OCI-LY3 (cell line): ENCODE data around the gene VCX2.

Experiments used
- H2AFZ ChIP-seq: fragments of 200-600, 300-600 bp; shearing (Covaris generic); 2 replicates; pipeline ENCODE4 v1.6.0; 2014; ENCODE audit warnings: antibody characterized with exemption, low read depth, low read length
- H3K27ac ChIP-seq: fragments of 200-600, 300-600 bp; sonication (generic); 2 replicates; pipeline ENCODE4 v1.5.1; 2014; ENCODE audit warnings: mild to moderate bottlenecking, low read length, moderate library complexity, mixed read lengths
- H3K27me3 ChIP-seq: fragments of 200-600, 300-600 bp; sonication (generic); 2 replicates; pipeline ENCODE4 v1.6.1; 2014; ENCODE audit warnings: low read depth, low read length, mixed read lengths
- H3K36me3 ChIP-seq: fragments of 200-600, 300-600 bp; sonication (generic); replicated peaks from 2 replicates; pipeline ENCODE3; 2014; ENCODE audit warnings: low read depth, low read length, mixed read lengths
- H3K4me1 ChIP-seq: fragments of 300-600, 200-600 bp; sonication (generic); 2 replicates; pipeline ENCODE4 v1.6.1; 2014; ENCODE audit warnings: low read length, mixed read lengths
- H3K4me2 ChIP-seq: fragments of 200-600, 300-600 bp; sonication (generic); 2 replicates; pipeline ENCODE4 v1.6.1; 2014; ENCODE audit warnings: low read length, mixed read lengths
- H3K4me3 ChIP-seq: fragments of 300-600, 200-600 bp; sonication (generic); 2 replicates; pipeline ENCODE4 v1.5.1; 2014; ENCODE audit warnings: antibody characterized with exemption, mild to moderate bottlenecking, low read length, moderate library complexity
- H3K79me2 ChIP-seq: fragments of 300-600, 200-600 bp; shearing (Covaris generic); 2 replicates; pipeline ENCODE4 v1.6.1; 2014; ENCODE audit warnings: mild to moderate bottlenecking, low read length, mixed read lengths
- H3K9ac ChIP-seq: fragments of 300-600, 200-600 bp; shearing (Covaris generic); 2 replicates; pipeline ENCODE4 v1.6.0; 2014; ENCODE audit warnings: mild to moderate bottlenecking, low read length, moderate library complexity
- H3K9me3 ChIP-seq: fragments of 200-600, 300-600 bp; shearing (Covaris generic); 2 replicates; pipeline ENCODE4 v1.6.1; 2014; ENCODE audit warnings: low read length, mixed read lengths; ENCODE audit not compliant: insufficient read depth
- H4K20me1 ChIP-seq: fragments of 200-600, 300-600 bp; sonication (generic); 2 replicates; pipeline ENCODE4 v1.6.1; 2016; ENCODE audit warnings: low read length, mixed read lengths; ENCODE audit not compliant: insufficient read depth
- EZH2phosphoT487 ChIP-seq: fragments of 200-600 bp; shearing (Covaris generic); IDR thresholded peaks from 2 replicates; pipeline ENCODE4 v1.6.1; 2018; ENCODE audit warnings: antibody characterized with exemption, mixed run types, low read depth
- TF ChIP-seq, protein P1 (sequence below): fragments of 200-600, 300-600 bp; sonication (generic); IDR thresholded peaks from 2 replicates; pipeline ENCODE4 v1.5.1; 2014; ENCODE audit warnings: antibody characterized with exemption, low read length, low read depth

The VCX2 gene

DNA sequence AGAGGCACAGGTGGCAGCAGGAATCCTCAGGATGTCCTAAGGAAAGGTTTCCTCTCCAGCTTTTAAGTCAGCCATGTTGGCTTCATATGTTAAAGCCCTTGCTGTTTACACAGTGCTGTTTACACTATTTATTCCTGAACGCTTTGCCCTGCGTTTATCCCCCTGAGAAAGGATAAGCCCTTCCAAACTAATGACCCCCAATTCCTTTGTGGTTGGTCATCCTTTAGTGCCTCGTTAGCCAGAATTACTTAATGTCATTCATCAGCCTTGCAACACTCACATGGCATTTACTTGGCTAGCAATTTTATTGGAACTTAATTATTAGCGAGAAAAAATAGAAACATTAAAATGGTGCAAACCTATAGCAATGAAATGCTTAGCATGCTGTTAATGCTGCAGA is 23.8 kb downstream of the VCX2 start:
- no peak overlapping the region for H3K27ac ChIP-seq
- no peak overlapping the region for H3K4me3 ChIP-seq
- no peaks in the 10 kb centered on the region for H3K36me3 ChIP-seq
- no peaks in the 10 kb centered on the region for H3K79me2 ChIP-seq
- H3K4me2 ChIP-seq, result no peak overlapping the region
- no peaks in the 10 kb centered on the region for H3K27me3 ChIP-seq
- H3K9ac ChIP-seq, result no peak overlapping the region
- no peaks in the 10 kb centered on the region for H4K20me1 ChIP-seq
- no peak overlapping the region for H2AFZ ChIP-seq
- TF ChIP-seq, protein P1, sequence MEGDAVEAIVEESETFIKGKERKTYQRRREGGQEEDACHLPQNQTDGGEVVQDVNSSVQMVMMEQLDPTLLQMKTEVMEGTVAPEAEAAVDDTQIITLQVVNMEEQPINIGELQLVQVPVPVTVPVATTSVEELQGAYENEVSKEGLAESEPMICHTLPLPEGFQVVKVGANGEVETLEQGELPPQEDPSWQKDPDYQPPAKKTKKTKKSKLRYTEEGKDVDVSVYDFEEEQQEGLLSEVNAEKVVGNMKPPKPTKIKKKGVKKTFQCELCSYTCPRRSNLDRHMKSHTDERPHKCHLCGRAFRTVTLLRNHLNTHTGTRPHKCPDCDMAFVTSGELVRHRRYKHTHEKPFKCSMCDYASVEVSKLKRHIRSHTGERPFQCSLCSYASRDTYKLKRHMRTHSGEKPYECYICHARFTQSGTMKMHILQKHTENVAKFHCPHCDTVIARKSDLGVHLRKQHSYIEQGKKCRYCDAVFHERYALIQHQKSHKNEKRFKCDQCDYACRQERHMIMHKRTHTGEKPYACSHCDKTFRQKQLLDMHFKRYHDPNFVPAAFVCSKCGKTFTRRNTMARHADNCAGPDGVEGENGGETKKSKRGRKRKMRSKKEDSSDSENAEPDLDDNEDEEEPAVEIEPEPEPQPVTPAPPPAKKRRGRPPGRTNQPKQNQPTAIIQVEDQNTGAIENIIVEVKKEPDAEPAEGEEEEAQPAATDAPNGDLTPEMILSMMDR, result no peak
- no peak for TF ChIP-seq EZH2phosphoT487
- H3K4me1 ChIP-seq, result no peaks in the 10 kb centered on the region
- H3K9me3 ChIP-seq, result no peaks in the 10 kb centered on the region

DNA sequence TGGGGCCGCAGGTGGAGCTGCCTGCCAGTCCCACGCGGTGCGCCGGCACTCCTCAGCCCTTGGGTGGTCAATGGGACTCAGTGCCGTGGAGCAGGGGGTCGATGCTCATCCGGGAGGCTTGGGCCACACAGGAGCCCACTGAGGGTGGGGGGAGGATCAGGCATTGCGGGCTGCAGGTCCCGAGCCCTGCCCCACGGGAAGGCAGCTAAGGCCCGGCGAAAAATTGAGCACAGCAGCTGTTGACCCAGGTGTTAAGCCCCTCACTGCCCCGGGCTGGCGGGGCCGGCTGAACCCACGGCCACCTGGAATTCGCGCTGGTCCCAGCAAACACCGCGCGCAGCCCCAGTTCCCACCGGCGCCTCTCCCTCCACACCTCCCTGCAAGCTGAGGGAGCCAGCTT is 26.1 kb downstream of the VCX2 start:
- no peak overlapping the region for H3K4me3 ChIP-seq
- no peak overlapping the region for H3K27ac ChIP-seq
- H3K9ac ChIP-seq, result no peak overlapping the region
- no peaks in the 10 kb centered on the region for H3K9me3 ChIP-seq
- no peak overlapping the region for H2AFZ ChIP-seq
- H3K4me1 ChIP-seq, result no peaks in the 10 kb centered on the region
- H4K20me1 ChIP-seq, result no peaks in the 10 kb centered on the region
- H3K4me2 ChIP-seq, result no peak overlapping the region
- H3K79me2 ChIP-seq, result no peaks in the 10 kb centered on the region
- TF ChIP-seq, protein P1, result no peak
- TF ChIP-seq EZH2phosphoT487, result no peak
- no peaks in the 10 kb centered on the region for H3K27me3 ChIP-seq
- H3K36me3 ChIP-seq, result no peaks in the 10 kb centered on the region

DNA sequence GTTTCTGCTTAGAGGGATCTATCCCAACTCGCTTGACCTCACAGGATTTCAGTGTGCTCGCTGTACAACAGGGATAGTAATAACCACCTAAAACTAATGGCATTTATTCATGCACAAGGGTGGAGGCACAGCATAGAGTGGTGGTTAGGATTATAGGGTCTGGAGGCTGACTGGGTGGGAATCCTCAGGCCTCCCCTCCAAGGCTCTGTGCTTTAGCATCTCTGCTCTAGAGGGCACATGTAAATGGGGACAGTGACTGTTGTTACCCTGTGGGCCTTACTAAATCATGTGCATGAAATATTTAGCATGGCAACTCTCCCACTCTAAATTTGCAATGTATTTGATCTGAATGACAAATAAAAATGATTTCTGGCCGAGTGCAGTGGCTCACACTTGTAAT is 29.2 kb downstream of the VCX2 start:
- no peak overlapping the region for H3K4me3 ChIP-seq
- no peaks in the 10 kb centered on the region for H3K79me2 ChIP-seq
- no peaks in the 10 kb centered on the region for H3K36me3 ChIP-seq
- no peaks in the 10 kb centered on the region for H3K9me3 ChIP-seq
- H3K27me3 ChIP-seq, result no peaks in the 10 kb centered on the region
- H3K9ac ChIP-seq, result no peak overlapping the region
- H4K20me1 ChIP-seq, result no peaks in the 10 kb centered on the region
- no peak overlapping the region for H2AFZ ChIP-seq
- H3K27ac ChIP-seq, result no peak overlapping the region
- H3K4me1 ChIP-seq, result no peaks in the 10 kb centered on the region
- no peak for TF ChIP-seq EZH2phosphoT487
- TF ChIP-seq, protein P1, result no peak
- no peak overlapping the region for H3K4me2 ChIP-seq

DNA sequence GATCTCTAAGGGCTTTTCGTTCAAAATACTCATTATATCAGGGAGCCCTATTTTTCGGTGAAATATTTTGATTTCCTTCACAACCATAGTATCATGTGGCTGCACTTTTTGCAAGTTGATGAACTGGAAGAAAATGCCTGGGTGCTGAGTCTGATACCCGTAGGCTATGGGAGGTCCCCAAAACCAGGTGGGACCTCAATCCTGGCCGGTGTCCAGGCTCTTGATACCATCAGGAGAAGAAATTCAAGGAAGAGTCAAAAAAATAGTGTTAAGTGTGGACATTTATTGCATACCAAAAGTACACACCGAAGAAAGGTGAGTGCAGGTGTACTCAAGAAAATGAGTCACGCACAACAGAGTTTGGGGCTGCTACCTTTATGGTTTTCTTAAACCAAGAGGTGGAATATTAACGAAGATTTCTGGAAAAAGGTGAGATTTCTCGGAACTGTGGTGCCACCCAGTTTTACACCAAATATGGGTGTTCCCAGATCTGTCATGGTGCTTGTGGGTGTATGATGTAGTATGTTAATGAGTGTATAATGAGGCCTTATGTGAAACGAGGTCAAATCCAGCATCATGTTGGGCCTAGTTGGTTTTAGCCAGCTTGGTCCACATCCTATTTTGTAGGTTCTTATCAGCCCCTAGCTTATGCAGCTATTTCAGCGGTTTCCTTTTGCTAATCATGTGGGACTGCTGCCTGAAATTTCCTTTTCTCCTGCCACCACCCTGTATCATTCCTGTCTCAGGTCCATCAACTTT is 29.9 kb downstream of the VCX2 start:
- H4K20me1 ChIP-seq, result no peaks in the 10 kb centered on the region
- no peaks in the 10 kb centered on the region for H3K4me1 ChIP-seq
- no peak overlapping the region for H3K27ac ChIP-seq
- TF ChIP-seq, protein P1, result no peak
- TF ChIP-seq EZH2phosphoT487, result no peak
- H3K36me3 ChIP-seq, result no peaks in the 10 kb centered on the region
- H3K79me2 ChIP-seq, result no peaks in the 10 kb centered on the region
- H3K4me2 ChIP-seq, result no peak overlapping the region
- no peak overlapping the region for H3K4me3 ChIP-seq
- no peaks in the 10 kb centered on the region for H3K27me3 ChIP-seq
- no peaks in the 10 kb centered on the region for H3K9me3 ChIP-seq
- no peak overlapping the region for H2AFZ ChIP-seq
- H3K9ac ChIP-seq, result no peak overlapping the region
